Calu3 (cell line): ENCODE data around the gene UTS2R. TPM values are rescaled to one million over a fixed set of nuclear protein-coding genes. Genes with fewer than 3 reads are reported as not detected.
A peak's percentile ranks its signal among the peaks of the same experiment; 100 is the strongest.

Experiments
- BruUV-seq: library from RNA; stranded (reverse); fragments of 400-500 nt; replicated peaks from 2 replicates; lab custom pipeline; 2021; lab: Mats Ljungman, UMichigan
- CTCF ChIA-PET: fragments of 300-600 bp; sonication (Branson Sonifier 250); formaldehyde crosslinking; loops from one replicate; lab custom pipeline; 2022; ENCODE audit warnings: antibody characterized with exemption; lab: Charles Lee
- DNase-seq: peaks from one replicate; pipeline ENCODE4 v3.0.0; 2022
- H3K27ac Mint-ChIP-seq: one replicate; pipeline ENCODE4 v1.8.0; 2022; ENCODE audit warnings: mixed read lengths; ENCODE audit not compliant: unreplicated experiment
- H3K27me3 Mint-ChIP-seq: one replicate; pipeline ENCODE4 v1.8.0; 2022; ENCODE audit warnings: mixed read lengths; ENCODE audit not compliant: unreplicated experiment
- H3K36me3 Mint-ChIP-seq: one replicate; pipeline ENCODE4 v1.8.0; 2022; ENCODE audit warnings: mild to moderate bottlenecking, moderate library complexity, mixed read lengths; ENCODE audit not compliant: insufficient read depth, unreplicated experiment
- H3K4me1 Mint-ChIP-seq: one replicate; pipeline ENCODE4 v1.8.0; 2022; ENCODE audit warnings: mild to moderate bottlenecking, low read depth, mixed read lengths; ENCODE audit not compliant: unreplicated experiment
- H3K4me3 Mint-ChIP-seq: one replicate; pipeline ENCODE4 v1.8.0; 2022; ENCODE audit warnings: mild to moderate bottlenecking, low read depth, moderate library complexity, mixed read lengths; ENCODE audit not compliant: unreplicated experiment
- H3K9me3 Mint-ChIP-seq: one replicate; pipeline ENCODE4 v1.8.0; 2022; ENCODE audit warnings: low read depth, mixed read lengths; ENCODE audit not compliant: unreplicated experiment
- intact Hi-C: fragments of 100-400 bp; cut with micrococcal nuclease; formaldehyde crosslinking; loops from one replicate; pipeline ENCODE4 v1.10.0; 2022; ENCODE audit not compliant: unreplicated experiment
- total RNA-seq: library from RNA; stranded (reverse); gene quantifications from 2 replicates; pipeline ENCODE4 v1.2.3, GENCODE V29; 2022
- TF ChIP-seq, protein P1 (sequence below): fragments of 200-600 bp; IDR thresholded peaks from one replicate; pipeline ENCODE4 v1.8.0; 2022; ENCODE audit warnings: antibody characterized with exemption; ENCODE audit not compliant: unreplicated experiment

UTS2R gene
- total RNA-seq, 1 experiment from 2014 or later, result not detected

- Mint-ChIP-seq H3K4me1 (peaks cover 11% of the 10 kb centered on the region), H3K4me3 (no peak overlapping the region), H3K9me3 (no peaks in the 10 kb centered on the region), H3K36me3 (peaks cover 34% of the 10 kb centered on the region), H3K27me3 (peaks cover 28% of the 10 kb centered on the region), H3K27ac (no peak overlapping the region)
- intact Hi-C loops, result no loop called here
- CTCF ChIA-PET, result no interaction called here
- peak; percentile 57 for DNase-seq
- TF ChIP-seq, protein P1, sequence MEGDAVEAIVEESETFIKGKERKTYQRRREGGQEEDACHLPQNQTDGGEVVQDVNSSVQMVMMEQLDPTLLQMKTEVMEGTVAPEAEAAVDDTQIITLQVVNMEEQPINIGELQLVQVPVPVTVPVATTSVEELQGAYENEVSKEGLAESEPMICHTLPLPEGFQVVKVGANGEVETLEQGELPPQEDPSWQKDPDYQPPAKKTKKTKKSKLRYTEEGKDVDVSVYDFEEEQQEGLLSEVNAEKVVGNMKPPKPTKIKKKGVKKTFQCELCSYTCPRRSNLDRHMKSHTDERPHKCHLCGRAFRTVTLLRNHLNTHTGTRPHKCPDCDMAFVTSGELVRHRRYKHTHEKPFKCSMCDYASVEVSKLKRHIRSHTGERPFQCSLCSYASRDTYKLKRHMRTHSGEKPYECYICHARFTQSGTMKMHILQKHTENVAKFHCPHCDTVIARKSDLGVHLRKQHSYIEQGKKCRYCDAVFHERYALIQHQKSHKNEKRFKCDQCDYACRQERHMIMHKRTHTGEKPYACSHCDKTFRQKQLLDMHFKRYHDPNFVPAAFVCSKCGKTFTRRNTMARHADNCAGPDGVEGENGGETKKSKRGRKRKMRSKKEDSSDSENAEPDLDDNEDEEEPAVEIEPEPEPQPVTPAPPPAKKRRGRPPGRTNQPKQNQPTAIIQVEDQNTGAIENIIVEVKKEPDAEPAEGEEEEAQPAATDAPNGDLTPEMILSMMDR, result no peak
- no TSS peak for BruUV-seq
Observed at GRCh38 chr17:82330322-82331239, 41.0 kb upstream of the UTS2R start.

DNA sequence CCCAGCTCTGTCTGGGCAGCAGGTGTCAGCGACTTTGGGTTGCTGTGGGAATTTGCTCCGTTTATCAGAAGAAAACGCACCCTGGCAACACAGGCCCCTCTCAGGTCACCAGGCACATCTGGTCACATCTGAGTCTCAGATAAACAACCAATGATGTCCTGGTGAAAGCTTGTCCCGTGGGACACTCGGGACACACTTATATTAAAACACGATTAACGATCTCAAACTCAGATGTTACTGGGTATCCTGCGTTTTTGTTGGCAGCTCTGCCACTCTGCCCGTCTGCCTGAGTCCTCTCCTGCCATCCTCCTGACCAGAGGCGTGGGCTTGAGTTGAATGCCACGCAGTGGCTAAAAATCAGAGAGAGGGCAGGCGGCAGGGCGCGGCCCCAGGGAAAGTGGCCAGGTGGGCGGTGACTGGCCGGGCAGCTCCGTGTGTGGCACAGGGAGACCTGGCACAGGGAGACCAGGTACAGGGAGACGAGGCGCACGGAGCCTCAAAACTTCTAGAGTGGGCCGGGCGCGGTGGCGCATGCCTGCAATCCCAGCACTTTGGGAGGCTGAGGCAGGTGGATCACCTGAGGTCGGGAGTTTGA lies 40.1 kb upstream of the UTS2R start:
- H3K27me3 Mint-ChIP-seq, result peaks cover 28% of the 10 kb centered on the region
- BruUV-seq, result no TSS peak
- peak overlapping the region; percentile 58 for H3K27ac Mint-ChIP-seq
- H3K4me1 Mint-ChIP-seq, result peaks cover 18% of the 10 kb centered on the region
- intact Hi-C loops, result no loop called here
- H3K9me3 Mint-ChIP-seq, result no peaks in the 10 kb centered on the region
- CTCF ChIA-PET, result no interaction called here
- peak overlapping the region; percentile 60 for H3K4me3 Mint-ChIP-seq
- DNase-seq, result no peak
- TF ChIP-seq, protein P1, result no peak
- H3K36me3 Mint-ChIP-seq, result peaks cover 34% of the 10 kb centered on the region

- peaks cover 31% of the 10 kb centered on the region for H3K36me3 Mint-ChIP-seq
- TF ChIP-seq, protein P1, result no peak
- DNase-seq, result peak; percentile 57
- H3K4me1 Mint-ChIP-seq, result peaks cover 18% of the 10 kb centered on the region
- H3K27me3 Mint-ChIP-seq, result peaks cover 28% of the 10 kb centered on the region
- CTCF ChIA-PET, result interaction anchor here (0.6 to 1.3 kb wide), 2 partner anchors 8 to 40 kb away, joined by 3 to 4 read pairs; no protein-coding TSS in a partner anchor
- H3K27ac Mint-ChIP-seq, result peak overlapping the region; percentile 58
- H3K9me3 Mint-ChIP-seq, result no peaks in the 10 kb centered on the region
- intact Hi-C loops, result no loop called here
- BruUV-seq, result TSS peak; percentile 56
- H3K4me3 Mint-ChIP-seq, result peak overlapping the region; percentile 60
Observed at GRCh38 chr17:82332669-82333278, 38.8 kb upstream of the UTS2R start.
